HG02678 (cell line): ENCODE data around the gene AMACR.
"Not testable (repeated sequence)": the region's sequence is repeated elsewhere in the genome, so short reads cannot be mapped to it uniquely, and the experiment has no call there.

Source experiments
- ATAC-seq: cut with Tn5 transposase; IDR thresholded peaks from one replicate; pipeline ENCODE4 v1.9.1; 2021; ENCODE audit warnings: mild to moderate bottlenecking, moderate library complexity; ENCODE audit not compliant: unreplicated experiment

Gene AMACR

GRCh38 chr5:33973271-33973670 is 34.6 kb downstream of the AMACR start:
- ATAC-seq = no peak

GRCh38 chr5:33969572-33970452 is 38.0 kb downstream of the AMACR start:
- ATAC-seq = peak; percentile 75

GRCh38 chr5:33968211-33969005 is 39.4 kb downstream of the AMACR start:
- no peak for ATAC-seq

DNA sequence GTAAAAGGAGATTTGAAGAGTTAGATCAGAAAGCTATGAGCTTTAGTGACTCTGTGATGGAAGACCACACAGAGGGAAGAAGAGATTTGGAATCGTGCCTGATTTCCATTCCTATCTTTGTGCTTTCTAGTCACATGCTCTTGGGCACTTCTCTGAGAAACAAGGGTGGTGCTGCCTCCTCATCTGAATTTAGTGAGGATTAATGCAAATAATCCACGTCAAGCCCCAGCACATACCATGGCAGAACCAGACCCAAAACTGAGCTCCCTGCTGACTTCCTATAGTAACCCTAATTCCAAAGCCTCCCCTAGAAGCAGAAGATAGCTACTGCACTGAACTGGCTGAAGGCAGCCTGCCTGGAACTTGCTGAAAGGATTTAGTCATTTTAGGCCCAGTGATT is 41.0 kb downstream of the AMACR start:
- ATAC-seq = no peak

- ATAC-seq = no peak
These were observed 43.6 kb downstream of the AMACR start for GRCh38 chr5:33964132-33964700.

GRCh38 chr5:33958176-33958575 is 49.7 kb downstream of the AMACR start:
- ATAC-seq = no peak

DNA sequence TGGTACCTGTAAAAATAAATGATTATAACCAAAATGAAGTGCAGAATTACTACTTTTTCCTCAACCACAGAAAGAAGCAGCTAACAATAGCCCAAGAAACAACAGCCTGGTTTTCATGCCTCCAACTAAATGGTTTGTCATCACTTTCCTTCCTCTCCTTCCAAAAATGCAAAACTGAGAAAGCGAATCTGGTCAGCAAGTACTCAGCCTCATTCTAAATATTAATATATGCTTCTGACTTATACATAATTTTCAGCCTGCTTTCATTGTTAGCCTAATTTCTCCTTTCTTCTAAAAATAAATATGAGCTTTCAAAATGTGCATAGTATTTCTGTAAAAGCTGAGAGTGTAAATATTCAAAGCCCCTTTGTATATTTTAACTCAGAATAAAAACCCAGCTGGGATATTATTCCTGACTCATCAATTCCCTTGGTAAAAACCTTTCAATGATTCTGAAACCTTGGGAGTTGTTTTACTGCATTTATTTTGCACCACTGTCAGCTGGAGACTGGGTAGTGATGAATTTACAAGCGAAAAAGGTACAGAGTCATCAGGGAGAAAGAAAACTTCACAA is 50.2 kb downstream of the AMACR start:
- ATAC-seq = no peak

DNA sequence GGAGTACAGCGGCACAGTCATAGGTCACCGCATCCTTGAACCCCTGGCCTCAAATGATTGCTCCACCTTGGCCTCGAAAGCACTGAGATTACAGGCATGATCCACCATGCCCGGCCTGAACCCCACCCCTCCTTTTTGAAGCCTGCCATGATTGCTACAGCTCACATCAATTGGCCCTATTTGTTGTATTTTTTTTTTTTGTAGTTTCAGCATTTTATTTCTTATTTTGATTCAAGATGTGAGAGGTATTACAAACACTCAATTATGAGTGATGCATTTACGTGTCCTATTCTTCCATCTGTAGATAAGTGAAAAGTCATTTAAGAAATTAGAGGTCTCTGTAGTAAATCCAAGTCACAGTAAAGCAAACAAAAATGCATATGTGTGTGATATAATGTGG is 55.7 kb downstream of the AMACR start:
- ATAC-seq = not testable (repeated sequence)

DNA sequence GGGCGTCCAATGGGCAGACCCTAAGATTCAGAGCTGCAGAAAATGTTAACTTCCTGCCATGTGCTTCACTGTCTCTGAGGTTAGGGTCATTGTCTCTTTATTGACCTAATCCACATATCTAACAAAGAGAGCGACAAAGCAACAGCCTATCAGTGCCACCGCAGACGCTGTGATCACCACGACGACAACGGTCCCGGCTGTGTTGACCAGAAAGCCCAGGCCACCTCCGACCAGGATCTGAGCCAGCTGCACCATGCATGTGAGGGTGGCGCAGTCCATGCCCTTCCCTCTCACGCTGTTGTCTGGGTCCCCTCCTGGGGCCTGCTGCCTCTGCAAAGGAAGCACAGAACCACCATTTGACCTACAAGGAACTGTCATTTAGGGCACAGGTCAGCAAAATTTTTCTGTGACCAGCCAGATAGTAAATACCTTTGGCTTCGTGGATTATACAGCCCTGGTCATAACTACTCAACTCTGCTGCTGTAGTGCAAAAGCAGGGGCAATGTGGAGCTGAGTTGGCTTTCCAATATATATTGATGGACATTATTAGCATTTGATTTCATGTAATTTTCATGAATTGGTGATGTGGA is 63.2 kb downstream of the AMACR start:
- no peak for ATAC-seq

GRCh38 chr5:33941090-33941489 is 66.8 kb downstream of the AMACR start:
- no peak for ATAC-seq

- ATAC-seq = no peak
These were observed 68.1 kb downstream of the AMACR start for GRCh38 chr5:33939556-33940262.

- ATAC-seq = no peak
These were observed 69.0 kb downstream of the AMACR start for GRCh38 chr5:33938881-33939280.

DNA sequence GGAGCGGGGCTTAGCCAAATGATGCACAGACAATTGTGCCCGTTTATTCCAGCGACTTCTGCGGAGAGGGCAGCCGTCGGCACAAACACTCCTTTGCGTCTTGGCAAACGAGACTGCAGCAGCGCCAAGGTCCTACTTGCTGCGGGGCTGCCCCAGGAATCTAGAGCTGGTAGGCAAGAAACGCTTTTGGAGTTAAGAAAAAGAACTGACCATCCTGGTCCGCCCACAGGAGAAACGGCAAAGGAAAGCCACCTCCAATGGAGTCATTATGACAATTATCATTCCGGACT is 69.4 kb downstream of the AMACR start:
- no peak for ATAC-seq

GRCh38 chr5:33937707-33938506 is 69.9 kb downstream of the AMACR start:
- ATAC-seq = no peak

- ATAC-seq = no peak
These were observed 70.7 kb downstream of the AMACR start for GRCh38 chr5:33937017-33937706.

GRCh38 chr5:33936381-33937016 is 71.4 kb downstream of the AMACR start, which contains the start of gene RXFP3:
Gene RXFP3, plus strand, starts transcription at chr5:33936386. Its CDS starts 355 bp downstream, at chr5:33936741.
- ATAC-seq = no peak
